Measurements from ENCODE around the gene NEURL1.

GRCh38 chr10:103610921-103611511 is 117.5 kb downstream of the NEURL1 start:
- TF ChIP-seq POLR2AphosphoS5 (IDR thresholded peaks at IDR 0.05) (no peak), POLR2A (IDR thresholded peaks at IDR 0.05; ENCODE audit: low read depth) (no peak), EP300 (IDR thresholded peaks at IDR 0.05) (no peak)

Data from esophagus muscularis mucosa (tissue), 3 donors.